GM13976 (cell line): ENCODE data around the gene DAPK1.

ENCODE experiments used
- DNase-seq: peaks from one replicate; pipeline ENCODE4 v3.0.0; 2012; ENCODE audit warnings: low spot score
- CTCF ChIP-seq: IDR thresholded peaks from 2 replicates; pipeline ENCODE4 v1.5.1; 2012; ENCODE audit warnings: borderline replicate concordance, mild to moderate bottlenecking; ENCODE audit not compliant: insufficient read depth; ENCODE audit errors: extremely low read depth, missing control alignments, control extremely low read depth
- in situ Hi-C: fragments of 300-500 bp; cut with MboI; formaldehyde crosslinking; loops from one replicate; pipeline ENCODE4 v1.12.0; 2022; ENCODE audit warnings: low sequenced_read_pairs, mixed read lengths, inconsistent platforms; ENCODE audit not compliant: unreplicated experiment

Gene DAPK1

GRCh38 chr9:87467187-87467586 is 30.5 kb upstream of the DAPK1 start:
- no peak for TF ChIP-seq CTCF
- DNase-seq = no peak
- in situ Hi-C loops = no loop called here

GRCh38 chr9:87469793-87470465 is 27.7 kb upstream of the DAPK1 start:
- in situ Hi-C loops = no loop called here
- TF ChIP-seq CTCF = no peak
- no peak for DNase-seq

GRCh38 chr9:87471746-87472145 is 25.9 kb upstream of the DAPK1 start:
- in situ Hi-C loops = no loop called here
- no peak for TF ChIP-seq CTCF
- DNase-seq = no peak

GRCh38 chr9:87475463-87475862 is 22.2 kb upstream of the DAPK1 start:
- no peak for TF ChIP-seq CTCF
- in situ Hi-C loops = no loop called here
- DNase-seq = peak; percentile 36

GRCh38 chr9:87478226-87478992 is 19.3 kb upstream of the DAPK1 start:
- DNase-seq = no peak
- in situ Hi-C loops = no loop called here
- TF ChIP-seq CTCF = no peak

- in situ Hi-C loops = no loop called here
- TF ChIP-seq CTCF = no peak
- DNase-seq = peak; percentile 70
Observed at GRCh38 chr9:87479801-87480201, 17.9 kb upstream of the DAPK1 start.
